ENCODE measurements around the gene SIX3. TPM values are rescaled to one million over a fixed set of nuclear protein-coding genes. Genes with fewer than 3 reads are reported as not detected.
A peak's percentile ranks its signal among the peaks of the same experiment; 100 is the strongest.

Gene SIX3
- total and polyA plus RNA-seq, 2 experiments from 2014 or later: 0.21 to 0.28 TPM

GRCh38 chr2:44927985-44928482 lies 13.5 kb upstream of the SIX3 start:
- TF ChIP-seq EZH2phosphoT487 (IDR thresholded peaks at IDR 0.05; ENCODE audit: unreplicated experiment) (no peak), ZNF114 (CRISPR knock-in tag; IDR thresholded peaks at IDR 0.05) (no peak), REST (IDR thresholded peaks at IDR 0.05; ENCODE audit: unreplicated experiment) (no peak), CREB1 (CRISPR knock-in tag; IDR thresholded peaks at IDR 0.05; ENCODE audit: low read depth) (no peak), CTCF (conservative IDR thresholded peaks at IDR 0.05; ENCODE audit: low read depth in 2 of 2) (no peak), JUNB (IDR thresholded peaks at IDR 0.05; ENCODE audit: unreplicated experiment) (no peak), NANOG (IDR thresholded peaks at IDR 0.05; ENCODE audit: borderline replicate concordance) (no peak), ZNF462 (CRISPR knock-in tag; IDR thresholded peaks at IDR 0.05) (no peak), ETS1 (IDR thresholded peaks at IDR 0.05) (no peak)
- H3K27ac ChIP-seq (ENCODE audit: low read depth): no peak overlapping the region
- H3K4me3 Mint-ChIP-seq: peak overlapping the region; percentile 59
- no peaks in the 10 kb centered on the region for H3K36me3 Mint-ChIP-seq (ENCODE audit: low read depth)
- ATAC-seq (peak; percentile 19), DNase-seq (ENCODE audit: low spot score) (peak; percentile 77)
- no peaks in the 10 kb centered on the region for H4K20me1 ChIP-seq (replicated peaks; ENCODE audit: insufficient read depth)
- peaks cover 95% of the 10 kb centered on the region for H3K27me3 Mint-ChIP-seq (ENCODE audit: insufficient read depth, low read depth, poor library complexity)
- H3K9me2 ChIP-seq (ENCODE audit: insufficient read depth): no peaks in the 10 kb centered on the region
- peaks cover 62% of the 10 kb centered on the region for H3K4me1 Mint-ChIP-seq
- H3K27me3 ChIP-seq (ENCODE audit: insufficient read depth): peaks cover 100% of the 10 kb centered on the region
- H3K36me3 ChIP-seq (ENCODE audit: insufficient read depth): no peaks in the 10 kb centered on the region
- H2AFZ ChIP-seq: peak overlapping the region; percentile 23; the same call in 1 of the 2 replicates
- H3K9me3 Mint-ChIP-seq: no peaks in the 10 kb centered on the region; the same call in 1 of the 3 replicates
- peaks cover 76% of the 10 kb centered on the region for H3K4me1 ChIP-seq (ENCODE audit: insufficient read depth)
- peak overlapping the region; percentile 66 for H3K4me3 ChIP-seq
- H3K4me2 ChIP-seq: peak overlapping the region; percentile 94
- no peaks in the 10 kb centered on the region for H3K79me2 ChIP-seq (replicated peaks; ENCODE audit: insufficient read depth)
- no peak overlapping the region for H3K27ac Mint-ChIP-seq
- H3F3A ChIP-seq (replicated peaks; ENCODE audit: low read depth): peaks cover 28% of the 10 kb centered on the region

Data from GM23338 (cell line).